GM19467 (cell line): ENCODE results near the gene WDPCP.
"Not testable (repeated sequence)": the region's sequence is repeated elsewhere in the genome, so short reads cannot be mapped to it uniquely, and the experiment has no call there.

Experiments used
- ATAC-seq: cut with Tn5 transposase; IDR thresholded peaks from one replicate; pipeline ENCODE4 v1.9.1; 2021; ENCODE audit warnings: mild to moderate bottlenecking, moderate library complexity; ENCODE audit not compliant: unreplicated experiment

The WDPCP gene

DNA sequence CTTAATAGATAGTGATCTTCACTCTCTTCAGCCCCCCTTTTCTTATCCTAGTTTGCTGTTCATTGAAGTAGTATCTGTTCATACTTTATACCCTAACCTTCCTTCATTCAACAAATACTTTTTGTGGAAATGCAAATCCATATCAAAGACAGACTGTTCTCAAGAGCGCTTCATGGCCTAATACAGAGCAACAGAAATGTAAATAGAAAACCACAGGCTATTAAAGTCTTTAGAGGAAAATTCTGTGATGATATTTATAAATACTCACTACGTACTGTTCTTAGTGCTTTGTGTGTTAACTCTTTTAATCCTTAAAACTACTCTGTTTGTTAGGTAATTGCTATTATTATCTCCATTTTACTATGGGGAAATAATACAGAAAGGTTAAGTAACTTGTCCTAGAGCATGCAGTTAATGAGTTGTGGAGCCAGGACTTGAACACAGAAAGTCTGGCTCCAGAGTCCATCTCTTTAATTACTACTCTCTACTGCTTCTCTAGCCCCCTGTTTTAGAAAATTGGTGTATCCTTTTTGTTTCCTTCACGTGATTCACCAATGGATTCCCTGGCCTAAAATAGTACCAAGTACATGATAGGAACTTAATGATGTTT, 3.4 kb upstream of the WDPCP start:
- ATAC-seq = no peak

DNA sequence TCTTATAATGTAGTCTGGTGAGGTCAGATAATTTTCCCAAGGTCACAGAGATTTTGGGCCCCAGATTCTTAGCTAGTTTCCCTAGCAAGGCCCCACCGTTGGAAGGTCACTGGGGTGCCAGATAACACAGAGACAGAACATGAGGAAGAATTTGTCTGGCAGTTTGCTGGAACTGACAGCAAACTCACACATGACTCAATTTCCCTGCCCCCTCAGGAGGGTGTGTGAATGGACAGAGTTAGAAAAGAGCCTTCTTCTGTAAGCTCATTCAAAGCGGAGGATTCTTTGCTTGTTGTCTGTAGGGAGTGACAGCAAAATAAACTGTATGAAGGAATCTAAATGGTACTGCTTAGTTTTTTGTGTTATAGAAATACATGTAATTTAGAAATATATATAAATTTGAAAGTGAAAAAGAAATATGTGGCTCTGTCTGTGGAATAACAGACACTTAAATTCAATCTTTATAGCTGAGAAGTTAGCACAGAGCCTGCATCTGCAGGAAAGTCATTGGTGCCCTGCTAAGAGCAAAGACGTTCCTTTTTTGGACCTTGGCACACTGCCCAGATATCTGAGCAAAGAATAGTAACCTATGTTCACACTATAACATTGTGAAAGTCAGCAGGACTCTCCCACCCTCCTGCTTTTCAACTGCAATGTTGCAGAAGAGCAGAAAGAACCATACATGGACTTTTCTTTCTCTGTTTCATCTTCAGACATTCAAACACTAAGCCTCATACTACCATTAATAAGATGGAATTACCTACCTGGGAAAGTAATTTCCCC, 2.5 kb upstream of the WDPCP start:
- ATAC-seq = no peak

DNA sequence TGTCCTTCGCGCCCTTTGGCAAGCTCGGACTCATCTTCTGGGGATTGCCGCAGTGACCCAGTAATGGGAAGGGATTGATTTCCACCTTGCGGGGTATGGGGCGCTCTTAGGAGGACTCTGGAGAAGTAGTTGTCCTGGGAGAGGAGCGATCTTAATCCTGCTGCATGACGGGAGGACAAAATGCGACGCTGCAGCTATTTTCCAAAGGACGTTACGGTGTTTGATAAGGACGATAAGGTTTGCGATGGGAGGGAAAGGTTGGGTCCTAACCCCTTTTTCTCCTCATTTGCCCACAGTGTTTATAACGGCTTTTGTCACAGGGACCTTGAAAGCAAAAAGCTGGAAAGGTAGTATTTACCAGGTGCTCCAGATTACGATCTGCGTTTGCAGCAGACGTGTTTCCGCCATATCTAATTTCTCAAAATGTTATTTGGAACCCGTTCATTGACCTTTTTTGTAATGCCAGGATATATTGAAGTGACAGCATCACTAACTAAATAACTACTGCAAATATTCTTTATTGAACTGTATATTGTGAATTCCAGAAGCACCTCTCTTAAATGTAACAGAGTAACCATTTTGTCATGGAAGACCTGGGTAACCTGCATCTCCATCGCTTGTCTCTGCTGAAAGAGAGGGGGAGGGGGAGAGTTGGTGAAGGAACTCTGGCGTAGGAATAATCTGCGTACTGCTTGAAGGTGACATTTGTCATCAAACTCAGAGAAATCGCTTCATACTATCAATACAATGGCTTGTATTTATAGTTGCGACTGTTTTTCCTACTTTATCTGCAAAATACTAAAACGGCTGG, 1.1 kb upstream of the WDPCP start:
- ATAC-seq = no peak

DNA sequence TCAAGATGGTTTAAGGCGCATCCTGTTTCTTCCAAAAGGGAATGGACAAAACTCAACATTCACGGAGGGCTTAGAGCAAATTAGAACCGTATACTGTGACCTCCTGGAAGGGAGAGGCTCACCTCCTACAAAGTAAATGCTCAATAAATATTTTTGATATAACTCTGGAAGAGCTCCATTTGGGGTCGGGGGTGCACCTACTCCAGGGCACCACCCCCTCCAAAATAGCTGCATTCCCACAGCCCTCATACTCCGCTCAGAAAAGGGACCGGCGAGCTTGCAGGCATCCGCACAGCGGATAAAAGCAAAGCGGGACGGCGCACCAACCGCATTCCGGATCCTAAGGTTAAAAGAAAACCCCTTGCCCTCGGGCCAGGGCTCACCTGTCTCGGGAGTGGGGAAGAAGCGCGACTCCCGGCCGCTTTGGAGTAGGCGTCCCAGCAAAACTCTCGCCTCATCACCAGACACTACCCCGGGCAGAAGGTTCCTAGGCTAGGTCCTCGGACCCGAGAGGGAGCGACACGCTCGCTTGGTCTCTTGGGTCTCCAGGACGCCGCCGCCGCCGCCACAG, 378 bp downstream of the WDPCP start:
- no peak for ATAC-seq

DNA sequence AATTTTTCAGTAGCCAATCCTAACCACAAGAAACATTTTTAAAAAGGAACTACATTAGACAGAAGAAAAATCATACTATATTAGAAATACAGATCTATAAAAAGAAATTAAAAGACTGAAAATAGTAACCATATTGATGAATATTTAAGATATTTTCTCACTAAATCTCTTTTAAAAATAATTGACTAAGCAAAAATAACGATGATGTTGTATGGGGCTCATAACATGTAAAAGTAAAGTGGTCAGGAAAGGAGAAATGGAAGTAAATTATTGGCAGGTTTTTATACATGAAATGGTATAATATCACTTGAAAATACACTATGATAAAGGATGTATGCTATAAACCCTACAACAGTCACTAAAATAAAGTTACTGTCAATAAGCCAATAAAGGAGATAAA, 5.4 kb downstream of the WDPCP start:
- ATAC-seq = no peak

DNA sequence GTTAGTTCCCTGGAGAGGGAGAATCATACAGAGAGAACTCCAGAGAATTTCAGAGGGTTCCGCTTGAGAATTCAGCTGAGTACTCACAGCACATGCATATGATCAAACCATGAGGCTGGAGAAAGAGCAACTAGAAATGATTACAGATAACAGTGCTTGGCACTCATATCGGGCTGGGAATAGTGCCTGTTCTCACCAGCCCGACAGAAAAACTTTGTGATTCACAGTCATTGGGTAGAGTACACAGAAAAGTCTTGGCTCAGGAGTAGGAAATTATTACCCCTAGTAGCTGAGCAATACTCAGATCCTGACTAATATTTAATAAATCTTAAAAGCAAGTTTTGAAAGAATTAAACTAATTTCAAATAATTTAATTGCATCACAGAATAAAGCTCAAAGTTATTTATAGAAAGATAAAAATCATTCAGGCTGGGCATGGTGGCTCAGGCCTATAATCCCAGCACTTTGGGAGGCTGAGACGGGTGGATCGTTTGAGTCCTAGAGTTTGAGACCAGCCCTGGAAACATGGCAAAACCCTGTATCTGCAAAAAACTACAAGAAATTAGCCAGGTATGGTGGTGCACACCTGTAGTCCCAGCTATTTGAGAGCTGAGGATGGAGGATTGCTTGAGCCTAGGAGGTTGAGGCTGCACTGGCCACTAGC, 6.8 kb downstream of the WDPCP start:
- no peak for ATAC-seq

DNA sequence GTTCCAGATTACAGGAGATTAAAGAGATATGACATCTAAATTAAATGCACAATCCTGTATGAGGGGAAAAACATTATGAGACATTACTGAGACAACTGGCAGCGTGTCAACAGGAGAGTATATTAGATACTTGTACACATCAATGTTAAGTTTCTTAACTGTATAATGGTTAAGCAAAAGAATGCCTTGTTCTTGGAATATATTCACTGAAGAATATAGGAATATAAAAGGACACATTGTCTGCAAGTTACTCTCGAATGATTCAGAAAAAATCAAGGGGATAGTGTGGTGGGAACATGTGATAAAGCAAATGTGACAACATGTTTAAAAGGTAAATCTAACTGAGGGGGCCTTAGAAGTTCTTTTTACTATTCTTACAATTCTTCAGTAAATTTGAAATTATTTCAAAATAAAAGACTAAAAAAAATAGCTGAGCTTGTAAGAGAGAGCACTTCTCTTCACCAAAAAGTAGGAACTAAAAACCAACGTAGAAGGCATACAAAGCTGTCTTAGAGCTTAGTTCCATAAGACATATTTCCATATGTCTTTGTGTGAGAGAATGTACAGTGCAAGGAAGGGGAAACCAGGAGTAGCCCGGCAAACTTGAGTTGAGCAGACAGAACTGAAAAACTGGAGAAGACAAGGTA, 7.5 kb downstream of the WDPCP start:
- ATAC-seq = no peak

DNA sequence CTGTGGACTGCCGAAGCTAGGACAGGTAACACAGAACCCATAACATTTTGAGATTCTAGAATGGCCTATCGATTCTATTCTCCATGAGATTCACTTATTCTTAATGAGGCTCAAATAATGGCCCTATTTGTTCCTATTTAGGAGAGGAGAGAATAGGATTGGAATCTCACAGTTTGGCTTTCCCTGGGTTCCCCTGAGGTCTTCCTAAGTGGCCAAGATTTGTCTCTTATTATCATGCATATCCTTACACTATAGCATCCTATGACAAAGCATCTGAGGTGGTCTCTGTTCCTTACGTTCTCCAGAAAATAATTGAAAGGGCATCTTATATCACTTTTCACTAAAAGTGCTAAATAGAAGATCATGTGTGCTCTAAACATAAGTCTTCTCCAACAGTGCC, 9.5 kb downstream of the WDPCP start:
- ATAC-seq = no peak

DNA sequence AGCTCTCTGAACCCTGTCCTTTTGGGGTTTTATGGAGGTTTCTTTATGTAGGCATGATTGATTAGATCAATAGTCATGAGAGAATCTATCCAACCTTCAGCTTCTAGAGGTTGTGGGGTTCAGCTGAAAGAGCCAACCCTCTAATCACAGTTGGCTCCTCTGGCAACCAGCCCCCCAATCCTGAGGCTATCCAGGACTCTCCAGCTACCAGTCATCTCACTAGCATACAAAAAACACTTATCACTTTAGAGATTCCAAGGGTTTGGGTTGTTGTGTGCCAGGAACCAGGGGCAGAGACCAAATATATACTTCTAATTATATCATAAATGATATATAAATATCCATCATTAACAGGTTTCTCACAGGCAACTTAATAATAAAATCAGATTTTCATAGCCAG, 11.7 kb downstream of the WDPCP start:
- no peak for ATAC-seq

DNA sequence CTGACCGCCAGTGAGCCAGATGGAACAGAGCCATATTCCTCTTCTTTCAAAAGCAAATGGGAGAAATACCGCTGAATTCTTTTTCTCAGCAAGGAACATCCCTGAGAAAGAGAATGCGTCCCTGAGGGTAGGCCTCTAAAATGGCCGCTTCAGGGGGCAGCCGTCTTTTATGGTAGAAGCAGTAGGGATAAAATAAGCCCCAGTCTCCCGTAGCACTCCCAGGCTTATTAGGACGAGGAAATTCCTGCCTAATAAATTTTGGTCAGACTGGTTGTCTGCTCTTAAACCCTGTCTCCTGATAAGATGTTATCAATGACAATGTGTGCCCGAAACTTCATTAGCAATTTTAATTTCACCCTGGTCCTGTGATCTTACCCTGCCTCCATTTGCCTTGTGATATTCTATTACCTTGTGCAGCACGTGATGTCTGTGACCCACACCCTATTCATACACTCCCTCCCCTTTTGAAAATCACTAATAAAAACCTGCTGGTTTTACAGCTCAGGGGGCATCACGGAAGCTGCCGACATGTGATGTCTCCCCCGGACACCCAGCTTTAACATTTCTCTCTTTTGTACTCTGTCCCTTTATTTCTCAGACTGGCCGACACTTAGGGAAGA, 14.4 kb downstream of the WDPCP start:
- ATAC-seq = not testable (repeated sequence)

DNA sequence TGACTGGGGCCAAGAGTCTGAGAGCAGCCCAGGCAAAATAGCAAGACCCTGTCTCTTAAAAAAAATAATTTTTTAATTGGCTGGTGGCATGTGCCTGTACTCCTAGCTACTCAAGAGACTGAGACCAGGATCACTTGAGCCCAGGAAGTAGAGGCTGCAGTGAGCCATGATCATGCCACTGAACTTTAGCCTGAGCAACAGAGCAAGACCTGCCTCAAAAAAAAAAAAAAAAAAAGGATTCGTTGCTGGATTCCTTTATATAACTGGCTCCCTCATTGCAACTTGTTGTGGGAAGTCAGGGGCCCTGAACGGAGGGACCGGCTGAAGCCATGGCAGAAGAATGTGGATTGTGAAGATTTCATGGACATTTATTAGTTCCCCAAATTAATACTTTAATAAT, 15.3 kb downstream of the WDPCP start:
- ATAC-seq = not testable (repeated sequence)

DNA sequence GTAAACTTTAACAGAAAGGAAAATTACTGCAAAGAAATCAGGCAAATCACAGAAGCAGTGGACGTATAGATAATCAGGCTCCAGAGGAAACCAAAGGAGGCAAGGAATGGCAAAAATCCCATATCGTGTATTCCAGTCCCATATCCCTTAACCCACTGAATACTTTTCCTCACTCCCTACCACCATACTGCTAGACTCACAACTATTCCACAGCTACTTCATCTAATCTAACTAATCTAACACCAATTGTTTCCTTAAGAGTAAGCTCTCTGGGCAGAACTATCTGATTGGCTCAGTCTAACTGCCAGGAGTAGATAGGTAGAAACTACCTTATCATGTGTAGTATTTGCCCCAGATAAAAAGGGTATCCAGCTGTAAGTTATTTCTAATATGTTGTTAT, 16.3 kb downstream of the WDPCP start:
- ATAC-seq = no peak

DNA sequence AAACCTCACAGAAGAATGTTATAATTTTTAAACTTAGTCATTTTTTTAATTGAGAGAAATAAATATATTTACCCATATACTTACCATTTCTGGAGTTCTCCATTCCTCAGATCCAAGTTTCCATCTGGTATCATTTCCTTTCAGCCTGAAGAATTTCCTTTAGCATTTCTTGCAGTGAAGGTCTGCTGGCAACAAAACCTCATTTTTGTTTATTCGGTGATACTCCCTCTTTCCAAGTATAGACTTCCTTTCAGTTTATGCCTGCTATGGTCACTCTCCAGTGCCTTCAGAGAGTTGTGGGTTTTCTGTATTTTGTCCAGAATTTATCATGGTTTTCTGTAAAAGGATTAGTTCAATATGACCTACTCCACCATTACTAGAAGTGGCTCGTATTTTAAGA, 17.0 kb downstream of the WDPCP start:
- no peak for ATAC-seq

DNA sequence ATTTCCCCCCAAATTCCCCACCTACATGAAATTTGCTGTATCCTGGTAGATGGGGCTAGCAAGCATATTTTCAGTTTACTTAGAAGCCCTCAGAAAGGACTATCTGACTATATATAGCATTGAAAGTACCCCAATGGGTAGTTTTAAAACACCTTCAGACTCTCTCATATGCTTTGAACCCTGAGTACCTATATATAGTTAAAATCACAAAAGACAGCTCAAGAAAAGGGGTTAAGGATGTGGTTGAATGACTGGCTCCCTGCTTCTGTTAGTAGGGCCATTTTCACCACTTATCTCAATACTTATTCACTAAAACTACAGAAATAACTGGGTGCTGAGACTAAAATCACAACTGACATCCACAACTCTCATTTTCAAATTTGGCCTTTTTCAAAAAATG, 18.5 kb downstream of the WDPCP start:
- peak; percentile 63 for ATAC-seq

DNA sequence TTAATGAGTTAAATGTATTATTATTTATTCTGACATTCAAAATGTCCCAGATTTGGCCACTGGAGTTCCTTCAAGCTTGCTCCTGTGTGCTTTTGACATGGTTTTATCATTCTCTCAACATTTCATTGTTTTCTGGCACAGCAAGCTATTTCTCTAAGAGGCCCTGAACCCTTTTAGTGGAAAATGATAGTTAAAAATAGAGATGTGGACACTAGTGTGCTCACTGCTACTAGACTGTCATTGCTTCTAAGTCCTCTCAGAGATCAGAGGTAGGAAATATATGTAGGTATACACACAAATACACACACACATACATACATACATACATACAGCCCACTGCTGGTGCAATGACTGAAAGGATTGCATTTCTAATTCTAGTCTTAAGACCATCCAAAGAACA, 25.5 kb downstream of the WDPCP start:
- ATAC-seq = no peak

DNA sequence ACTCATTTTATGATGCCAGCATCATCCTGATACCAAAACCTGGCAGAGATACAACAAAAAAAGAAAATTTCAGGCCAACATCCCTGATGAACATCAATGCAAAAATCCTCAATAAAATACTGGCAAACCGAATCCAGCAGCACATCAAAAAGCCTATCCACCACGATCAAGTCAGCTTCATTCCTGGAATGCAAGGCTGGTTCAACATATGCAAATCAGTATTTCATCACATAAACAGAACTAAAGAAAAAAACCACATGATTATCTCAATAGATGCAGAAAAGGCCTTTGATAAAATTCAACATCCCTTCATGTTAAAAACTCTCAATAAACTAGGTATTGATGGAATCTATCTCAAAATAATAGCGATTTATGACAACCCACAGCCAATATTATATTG, 29.4 kb downstream of the WDPCP start:
- not testable (repeated sequence) for ATAC-seq

DNA sequence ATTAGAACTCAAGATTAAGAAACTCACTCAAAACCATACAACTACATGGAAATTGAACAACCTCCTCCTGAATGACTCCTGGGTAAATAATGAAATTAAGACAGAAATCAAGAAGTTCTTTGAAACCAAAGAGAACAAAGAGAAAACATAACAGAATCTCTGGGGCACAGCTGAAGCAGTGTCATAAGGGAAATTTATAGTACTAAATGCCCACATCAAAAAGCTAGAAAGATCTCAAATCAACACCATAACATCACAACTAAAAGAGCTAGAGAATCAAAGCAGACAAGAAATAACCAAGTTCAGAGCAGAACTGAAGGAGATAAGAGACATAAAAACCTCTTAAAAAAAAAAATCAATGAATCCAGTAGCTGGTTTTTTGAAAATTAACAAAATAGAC, 30.5 kb downstream of the WDPCP start:
- ATAC-seq = not testable (repeated sequence)

DNA sequence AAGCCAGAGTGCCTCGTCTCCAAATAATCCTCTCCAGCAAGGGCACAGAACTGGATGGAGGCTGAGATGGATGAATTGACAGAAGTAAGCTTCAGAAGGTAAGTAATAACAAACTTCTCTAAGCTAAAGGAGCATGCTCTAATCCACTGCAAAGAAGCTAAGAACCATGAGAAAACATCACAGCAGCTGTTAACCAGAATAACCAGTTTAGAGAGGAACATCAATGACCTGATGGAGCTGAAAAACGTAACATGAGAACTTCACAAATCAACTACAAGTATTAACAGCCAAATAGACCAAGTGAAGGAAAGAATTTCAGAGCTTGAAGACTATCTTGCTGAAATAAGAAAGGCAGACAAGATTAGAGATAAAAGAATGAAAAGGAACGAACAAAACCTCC, 32.3 kb downstream of the WDPCP start:
- no peak for ATAC-seq

DNA sequence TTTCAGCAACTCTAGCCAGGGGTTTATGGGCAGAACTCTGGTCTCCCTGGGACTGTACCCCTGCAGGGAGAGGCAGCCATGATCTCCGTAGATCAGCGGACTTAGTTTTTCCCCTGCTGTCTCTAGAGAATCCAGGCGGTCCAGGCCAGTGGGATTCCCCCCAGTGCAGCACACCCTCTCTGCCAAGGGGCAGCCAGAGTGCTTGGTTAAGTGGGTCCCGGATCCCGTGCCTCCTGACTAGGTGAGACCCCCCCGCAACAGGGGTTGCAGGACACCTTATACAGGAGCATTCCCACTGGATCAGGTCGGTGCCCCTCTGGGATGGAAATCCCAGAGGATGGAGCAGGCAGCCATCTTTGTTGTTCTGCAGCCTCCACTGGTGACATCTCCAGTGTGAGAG, 33.0 kb downstream of the WDPCP start:
- no peak for ATAC-seq

DNA sequence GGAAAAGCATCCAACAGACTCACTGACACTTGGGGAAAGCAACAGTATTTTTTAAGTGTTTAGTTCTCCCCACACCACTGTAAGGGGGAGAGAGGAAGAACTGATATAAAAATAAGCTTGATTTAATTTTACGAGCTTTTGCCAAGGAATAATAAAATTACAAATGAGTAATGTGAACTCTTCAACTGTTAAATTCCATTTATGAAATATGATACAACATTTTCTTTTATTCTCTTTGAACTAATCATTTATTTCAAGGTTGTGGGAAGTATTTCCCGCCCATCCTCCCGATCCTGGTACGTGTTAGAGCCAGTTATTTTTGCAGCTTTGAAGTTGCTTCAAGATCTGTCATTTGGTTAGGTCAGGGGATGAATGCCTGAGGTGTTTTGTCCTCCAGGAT, 35.2 kb downstream of the WDPCP start:
- no peak for ATAC-seq
